Measurements from ENCODE around the gene KAT6B.

- TF ChIP-seq EZH2 (IDR thresholded peaks at IDR 0.05) (no peak), CTCF (IDR thresholded peaks at IDR 0.05) (no peak)
Observed at GRCh38 chr10:74900297-74900696, 73.9 kb downstream of the KAT6B start.

All from neural progenitor cell (in vitro differentiated cells).